NCI-H1417 (cell line): Measurements from ENCODE around the gene CCDC97.
"Not testable (repeated sequence)": the region's sequence is repeated elsewhere in the genome, so short reads cannot be mapped to it uniquely, and the experiment has no call there.

ENCODE experiments used
- DNase-seq, 3 experiments: peaks; one replicate each; lab custom pipeline; 2025; lab: John Stamatoyannopoulos, UW

The CCDC97 gene

GRCh38 chr19:41310033-41310831 lies at the start of gene CCDC97:
Gene CCDC97 (plus strand): TSS chr19:41310172. CDS start chr19:41310311, 139 bp downstream.
- DNase-seq: peak; percentile 89 to 93 (median 92)

DNA sequence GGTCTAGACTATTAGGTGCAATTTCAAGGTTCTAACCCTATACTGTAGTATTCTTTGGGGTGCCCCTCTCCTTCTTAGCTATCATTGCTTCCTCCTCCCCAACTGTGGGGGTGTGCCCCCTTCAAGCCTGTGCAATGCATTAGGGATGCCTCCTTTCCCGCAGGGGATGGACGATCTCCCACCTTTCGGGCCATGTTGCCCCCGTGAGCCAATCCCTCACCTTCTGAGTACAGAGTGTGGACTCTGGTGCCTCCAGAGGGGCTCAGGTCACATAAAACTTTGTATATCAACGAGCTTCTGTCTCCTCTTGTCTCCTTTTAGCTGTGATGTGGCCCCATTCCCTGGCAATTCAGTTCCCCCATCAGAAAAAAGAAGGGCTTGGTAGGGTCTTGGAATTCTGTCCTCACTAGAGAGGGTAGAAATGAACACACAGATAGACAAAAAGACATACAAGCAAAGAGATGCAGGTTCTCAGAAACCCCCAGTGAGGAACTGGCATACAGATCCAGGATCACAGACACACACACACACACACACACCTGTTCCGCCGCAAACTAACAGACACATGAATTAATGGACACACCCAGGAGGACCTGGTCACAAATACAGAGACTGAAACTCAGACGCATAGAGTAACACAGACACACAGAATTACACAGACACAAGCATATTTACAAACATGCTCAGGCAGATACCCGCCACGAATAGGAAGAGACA lies 48.3 kb upstream of the CCDC97 start:
- no peak for DNase-seq

GRCh38 chr19:41263042-41263849 lies 46.7 kb upstream of the CCDC97 start:
- peak; percentile 79 to 89 (median 88) for DNase-seq

DNA sequence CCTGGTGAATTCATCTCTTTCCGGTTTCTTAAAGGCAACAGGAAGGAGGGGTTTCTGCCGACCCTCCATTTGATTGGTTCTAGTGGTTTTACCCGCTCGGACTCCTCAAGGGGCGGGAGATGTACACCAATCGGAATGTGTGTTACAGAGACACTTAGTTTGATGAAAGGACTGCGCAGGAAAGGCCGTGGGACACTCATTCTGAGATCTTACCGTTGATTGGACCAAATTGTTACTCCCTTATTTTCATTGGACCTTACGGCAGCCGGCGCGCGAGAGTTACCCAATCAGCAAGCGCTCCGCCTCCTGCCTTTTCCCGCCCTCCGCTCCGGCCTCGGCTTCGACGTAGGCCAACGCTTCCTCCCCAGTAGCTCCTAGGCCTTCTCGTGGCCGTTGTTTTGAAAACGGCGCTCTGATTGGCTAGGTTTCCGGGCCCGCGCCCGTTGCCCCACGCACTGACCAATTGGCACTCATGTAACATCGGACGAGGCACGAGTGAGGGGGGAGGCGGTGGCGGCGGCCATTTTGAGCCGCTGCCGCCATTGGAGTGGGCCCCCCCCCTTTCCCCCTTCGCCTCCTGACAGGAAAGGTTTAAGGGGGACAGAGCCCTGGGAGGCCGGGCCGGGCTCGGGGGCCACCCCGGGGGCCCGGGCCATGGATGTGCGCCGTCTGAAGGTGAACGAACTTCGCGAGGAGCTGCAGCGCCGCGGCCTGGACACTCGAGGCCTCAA lies 46.0 kb upstream of the CCDC97 start, which contains the start of gene HNRNPUL1:
TSS of gene HNRNPUL1 (plus strand) at position 523 of the 731 bp plus-strand sequence. CDS start at position 655, 132 bp downstream.
- peak; percentile 100 for DNase-seq

DNA sequence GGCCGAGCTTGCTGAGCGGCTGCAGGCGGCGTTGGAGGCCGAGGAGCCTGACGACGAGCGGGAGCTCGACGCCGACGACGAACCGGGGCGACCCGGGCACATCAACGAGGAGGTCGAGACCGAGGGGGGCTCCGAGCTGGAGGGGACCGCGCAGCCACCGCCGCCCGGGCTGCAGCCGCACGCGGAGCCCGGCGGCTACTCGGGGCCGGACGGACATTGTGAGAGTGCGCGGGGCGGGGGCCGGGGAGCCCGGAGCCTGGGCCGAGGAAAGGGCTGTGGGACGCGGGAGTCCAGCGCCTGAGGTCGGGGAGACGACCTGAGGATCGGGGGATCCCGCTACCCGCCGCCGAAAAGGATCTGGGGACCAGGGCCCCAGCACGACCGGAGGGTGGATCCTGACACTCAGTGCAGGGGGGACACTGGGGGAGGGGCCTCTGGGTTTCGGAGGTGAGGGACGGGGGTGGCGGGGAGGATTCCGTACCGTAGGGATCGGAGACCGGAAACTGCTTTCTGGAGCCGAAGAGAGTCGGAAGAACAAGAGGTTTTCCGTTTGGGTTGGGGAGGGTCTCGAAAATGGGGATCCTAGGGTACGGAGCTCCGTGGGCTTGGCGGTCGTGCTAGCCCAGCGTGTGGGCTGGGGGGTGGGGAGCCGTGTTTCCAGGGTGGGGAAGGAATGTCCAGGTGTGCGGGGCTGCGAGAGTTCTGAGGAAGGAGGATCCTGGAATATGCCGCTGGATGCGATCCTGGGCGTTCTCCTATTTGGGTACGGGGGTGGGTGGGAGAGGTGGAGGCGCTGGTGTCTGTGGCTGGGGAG lies 45.2 kb upstream of the CCDC97 start:
- DNase-seq: peak; percentile 40 to 75 (median 71)

GRCh38 chr19:41265395-41266153 lies 44.4 kb upstream of the CCDC97 start:
- peak in 2 of 3 experiments; percentile 47 to 59 for DNase-seq

- DNase-seq: no peak
Measured at GRCh38 chr19:41269055-41269454, 40.9 kb upstream of the CCDC97 start.

GRCh38 chr19:41269571-41269970 lies 40.4 kb upstream of the CCDC97 start:
- DNase-seq: no peak

GRCh38 chr19:41273076-41273475 lies 36.9 kb upstream of the CCDC97 start:
- no peak for DNase-seq

GRCh38 chr19:41274802-41275201 lies 35.2 kb upstream of the CCDC97 start:
- no peak for DNase-seq

- no peak for DNase-seq
Measured at GRCh38 chr19:41276231-41276630, 33.7 kb upstream of the CCDC97 start.

DNA sequence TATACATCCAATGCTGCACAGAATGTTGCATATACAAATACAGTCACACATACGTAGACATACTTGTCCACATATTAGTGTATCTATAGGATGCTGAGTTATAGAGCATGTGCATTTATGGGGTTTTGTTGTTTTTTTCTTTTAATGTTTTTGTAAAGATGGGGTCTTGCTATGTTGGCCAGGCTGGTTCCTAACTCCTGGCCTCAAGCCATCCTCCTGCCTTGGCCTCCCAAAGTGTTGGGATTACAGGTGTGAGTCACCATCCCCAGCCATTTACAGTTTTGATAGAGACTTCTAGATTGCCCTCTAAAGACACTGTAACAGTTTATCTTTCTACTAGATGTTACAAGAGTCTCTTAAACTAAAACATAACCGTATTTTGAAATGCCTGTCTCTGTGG lies 31.5 kb upstream of the CCDC97 start:
- no peak for DNase-seq

GRCh38 chr19:41288673-41289530 lies 21.1 kb upstream of the CCDC97 start:
- DNase-seq: no peak

GRCh38 chr19:41289814-41290213 lies 20.2 kb upstream of the CCDC97 start:
- not testable (repeated sequence) for DNase-seq

GRCh38 chr19:41294393-41294792 lies 15.6 kb upstream of the CCDC97 start:
- DNase-seq: no peak

GRCh38 chr19:41295499-41295898 lies 14.5 kb upstream of the CCDC97 start:
- DNase-seq: no peak

- no peak for DNase-seq
Measured at GRCh38 chr19:41296433-41296871, 13.5 kb upstream of the CCDC97 start.

DNA sequence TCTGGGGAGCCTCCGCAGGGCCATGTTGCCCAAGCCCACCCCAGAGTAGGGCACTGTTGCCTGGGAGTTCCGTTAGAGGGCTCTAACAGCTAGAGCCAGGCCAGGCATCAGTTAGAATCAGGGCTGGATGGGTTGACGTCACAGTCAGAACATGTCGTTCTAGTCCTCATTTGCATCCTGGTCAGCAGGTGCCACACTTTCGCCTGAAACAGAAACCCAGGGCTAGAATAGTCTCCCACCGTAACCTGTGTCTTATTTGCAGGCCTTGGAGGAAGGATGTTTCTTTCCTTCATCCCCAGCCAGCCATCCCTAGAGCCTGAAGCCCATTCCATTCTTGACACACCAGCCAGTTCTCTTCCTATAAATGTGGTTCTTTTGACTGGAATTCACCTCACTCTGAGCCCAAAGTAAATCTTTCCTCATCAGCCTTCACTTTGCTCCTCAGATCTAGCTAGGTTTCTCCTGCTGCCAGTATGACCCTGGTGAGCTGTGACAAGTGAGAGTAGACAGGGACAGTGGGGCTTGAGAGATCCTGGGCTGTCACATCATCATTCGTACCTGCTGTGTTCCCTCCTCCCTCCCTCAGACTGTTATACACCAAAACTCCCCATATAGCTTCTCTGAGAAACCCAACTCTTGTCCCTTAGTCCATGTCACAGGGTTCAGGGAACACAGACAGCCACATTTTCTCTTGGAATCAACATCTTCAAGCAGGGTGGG lies 12.2 kb upstream of the CCDC97 start:
- no peak for DNase-seq
